HG03066 (cell line): ENCODE data around the gene LCAT.

Source experiments
- ATAC-seq: cut with Tn5 transposase; IDR thresholded peaks from one replicate; pipeline ENCODE4 v1.9.1; 2021; ENCODE audit warnings: low read depth; ENCODE audit not compliant: unreplicated experiment

The LCAT gene

DNA sequence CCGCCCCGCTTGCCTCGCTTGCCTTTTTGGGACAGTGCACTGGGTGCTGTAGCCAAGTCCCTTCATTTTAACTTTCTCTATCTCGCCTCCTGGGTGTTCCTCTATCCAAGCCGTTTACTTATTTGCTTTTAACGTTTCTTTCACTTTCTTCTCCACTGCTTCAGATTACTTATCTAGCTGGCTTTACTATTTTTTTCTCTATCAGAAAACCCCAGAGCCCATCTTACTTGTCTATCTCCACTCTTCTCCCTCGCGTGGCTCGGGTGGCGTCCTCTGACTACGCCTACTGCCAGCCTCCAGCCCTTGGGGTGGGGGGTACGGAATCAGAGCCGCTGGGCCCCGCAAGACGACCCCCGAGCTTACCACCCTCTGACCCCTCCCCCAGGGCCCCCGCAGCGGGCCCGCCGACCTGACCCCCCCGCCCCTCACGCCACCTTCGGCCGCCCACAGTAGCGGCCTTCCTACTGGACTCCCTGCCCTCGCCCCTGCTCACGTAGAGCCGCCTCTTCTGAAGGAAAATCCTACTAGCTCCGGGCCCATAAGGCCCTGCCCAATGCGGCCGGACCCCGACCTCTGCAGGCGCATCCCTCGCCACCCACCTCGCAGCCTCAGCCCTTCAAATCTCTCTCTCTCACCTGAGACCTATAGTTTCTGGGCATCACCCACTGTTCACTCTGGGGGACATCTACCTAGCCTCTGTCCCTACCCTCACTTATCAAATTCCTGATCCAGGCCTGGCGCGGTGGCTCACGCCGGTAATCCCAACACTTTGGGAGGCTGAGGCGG, 25.5 kb upstream of the LCAT start:
- ATAC-seq, result no peak

DNA sequence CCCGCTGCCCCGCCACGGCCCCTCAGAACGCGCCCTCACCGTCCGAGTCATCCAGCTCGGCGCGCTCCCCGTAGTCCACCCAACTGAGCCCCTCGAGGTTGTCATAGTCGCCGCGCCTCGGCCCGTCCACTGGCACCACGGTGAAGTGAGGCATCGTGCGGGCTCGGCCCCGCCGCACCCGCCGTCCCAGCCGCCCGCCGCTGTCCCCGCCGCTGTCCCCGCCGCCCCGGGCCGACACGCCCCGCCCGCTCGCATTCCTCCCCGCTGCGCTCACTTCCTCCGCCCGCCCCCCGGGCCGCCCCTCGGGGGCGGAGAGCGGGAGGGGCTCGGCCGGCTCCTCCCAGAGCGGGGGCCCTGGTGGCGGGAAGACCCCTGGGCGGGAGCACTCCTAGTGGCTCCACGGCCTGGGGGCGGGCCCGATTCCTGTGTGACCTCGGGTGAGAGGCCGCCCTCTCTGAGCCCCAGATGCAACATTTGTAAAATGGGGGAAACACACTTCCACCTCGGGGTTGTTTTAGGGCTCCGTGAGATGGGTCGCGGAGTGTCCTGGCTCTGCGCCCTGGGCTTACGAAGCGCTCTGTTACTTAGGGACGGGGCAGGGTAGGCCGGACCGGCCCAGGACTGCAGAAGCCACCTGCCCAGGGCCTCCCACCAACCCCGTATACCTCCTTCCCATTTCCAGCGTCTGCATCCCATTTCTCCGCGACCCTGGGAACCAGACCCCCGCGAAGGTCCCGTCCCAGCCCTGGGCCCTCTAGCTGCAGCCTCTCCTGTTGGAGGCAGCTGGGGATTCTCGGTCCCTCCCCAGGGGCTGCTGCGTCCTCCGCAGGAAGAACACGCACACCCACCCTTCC, 24.7 kb upstream of the LCAT start, which contains the start of gene SLC12A4:
Gene SLC12A4 (minus strand): TSS at position 238 of the 854 bp plus-strand sequence. CDS start 84 bp downstream, at position 154.
- ATAC-seq, result peak; percentile 71

DNA sequence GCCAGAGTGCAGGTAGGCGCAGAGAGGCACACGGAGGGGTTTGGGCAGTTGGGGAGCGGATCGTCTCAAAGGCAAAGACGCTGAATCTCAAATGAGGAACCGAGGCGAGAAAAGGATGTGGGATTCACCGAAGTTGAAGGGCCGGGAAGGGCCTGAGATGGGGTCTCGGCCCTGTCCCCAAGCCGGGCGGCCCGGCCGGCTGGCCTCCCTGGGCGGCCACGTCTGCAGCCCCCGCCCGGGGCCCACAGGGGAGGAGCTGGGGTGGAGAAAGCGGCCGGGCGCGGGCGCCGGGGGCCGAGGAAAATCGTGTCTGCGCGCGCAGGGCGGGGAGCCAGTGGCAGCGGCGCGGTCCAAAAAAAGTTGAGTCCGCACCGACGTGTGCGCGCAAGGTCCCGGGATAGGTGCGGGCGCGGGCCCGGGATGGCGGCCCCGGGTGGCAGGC, 24.1 kb upstream of the LCAT start:
- peak; percentile 28 for ATAC-seq

DNA sequence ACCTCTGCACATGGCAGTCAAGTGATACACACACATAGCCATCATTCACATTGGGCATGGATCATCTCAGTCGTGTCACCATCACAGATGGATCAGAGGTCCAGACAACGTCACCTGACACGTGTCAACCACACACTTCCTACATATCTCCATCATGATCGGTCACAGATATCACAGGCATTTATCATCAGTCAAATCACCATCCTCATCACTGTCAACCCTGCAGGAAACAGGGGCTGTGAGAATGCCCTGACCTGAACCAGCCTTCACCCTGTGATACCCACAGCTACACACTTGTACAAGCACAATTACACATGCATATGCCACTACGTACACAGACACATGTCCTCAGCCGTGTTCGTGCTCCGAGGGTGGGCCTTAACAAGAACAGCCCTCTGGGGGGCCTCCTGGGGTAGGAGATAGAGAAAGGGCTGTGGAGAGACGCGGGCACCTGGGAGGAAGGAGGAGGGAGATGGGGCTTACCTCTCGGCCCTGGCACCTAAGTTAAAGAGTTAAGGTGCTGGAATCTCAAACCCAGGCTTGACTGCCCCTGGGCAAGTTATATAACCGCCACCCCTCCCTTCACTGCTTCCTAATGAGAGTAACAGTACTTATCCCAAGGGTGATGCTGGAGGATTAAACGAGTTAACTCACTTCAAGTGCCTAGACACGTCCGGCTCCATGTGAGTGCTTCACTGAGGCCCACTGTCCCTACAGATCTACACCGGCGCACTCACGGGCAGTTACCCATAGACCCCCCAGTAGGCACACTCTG, 23.4 kb upstream of the LCAT start:
- ATAC-seq, result no peak

DNA sequence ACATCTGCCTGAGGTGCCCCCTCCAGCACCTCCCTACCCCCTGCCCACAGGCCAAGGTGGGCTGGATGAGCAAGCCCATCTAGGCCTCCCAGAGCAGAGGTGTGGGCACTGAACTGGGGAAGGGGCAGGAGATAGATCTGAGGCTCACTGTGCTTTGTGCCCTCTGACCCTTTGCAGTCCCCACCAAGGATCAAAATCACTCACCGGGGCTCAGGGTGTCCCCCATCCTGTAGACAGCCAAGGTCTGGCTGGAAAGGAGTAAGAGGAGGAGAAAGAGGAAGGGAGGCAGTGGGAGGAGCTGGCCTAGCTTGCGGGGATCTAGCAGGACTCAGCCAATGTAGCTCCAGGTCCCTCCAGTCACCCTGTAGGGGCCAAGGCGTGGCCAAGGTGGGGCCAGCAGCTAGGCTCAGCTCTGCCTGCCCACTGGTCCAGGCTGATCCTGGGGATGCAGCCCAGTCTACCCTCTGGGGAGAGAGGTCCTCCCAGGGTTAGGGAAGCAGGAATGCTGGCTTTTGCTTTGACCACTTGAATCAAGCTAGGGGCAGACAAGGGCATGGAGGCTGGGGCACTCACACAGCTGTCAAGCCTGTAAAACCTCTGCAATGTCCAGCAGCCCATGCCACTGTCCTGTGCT, 22.7 kb upstream of the LCAT start:
- no peak for ATAC-seq

DNA sequence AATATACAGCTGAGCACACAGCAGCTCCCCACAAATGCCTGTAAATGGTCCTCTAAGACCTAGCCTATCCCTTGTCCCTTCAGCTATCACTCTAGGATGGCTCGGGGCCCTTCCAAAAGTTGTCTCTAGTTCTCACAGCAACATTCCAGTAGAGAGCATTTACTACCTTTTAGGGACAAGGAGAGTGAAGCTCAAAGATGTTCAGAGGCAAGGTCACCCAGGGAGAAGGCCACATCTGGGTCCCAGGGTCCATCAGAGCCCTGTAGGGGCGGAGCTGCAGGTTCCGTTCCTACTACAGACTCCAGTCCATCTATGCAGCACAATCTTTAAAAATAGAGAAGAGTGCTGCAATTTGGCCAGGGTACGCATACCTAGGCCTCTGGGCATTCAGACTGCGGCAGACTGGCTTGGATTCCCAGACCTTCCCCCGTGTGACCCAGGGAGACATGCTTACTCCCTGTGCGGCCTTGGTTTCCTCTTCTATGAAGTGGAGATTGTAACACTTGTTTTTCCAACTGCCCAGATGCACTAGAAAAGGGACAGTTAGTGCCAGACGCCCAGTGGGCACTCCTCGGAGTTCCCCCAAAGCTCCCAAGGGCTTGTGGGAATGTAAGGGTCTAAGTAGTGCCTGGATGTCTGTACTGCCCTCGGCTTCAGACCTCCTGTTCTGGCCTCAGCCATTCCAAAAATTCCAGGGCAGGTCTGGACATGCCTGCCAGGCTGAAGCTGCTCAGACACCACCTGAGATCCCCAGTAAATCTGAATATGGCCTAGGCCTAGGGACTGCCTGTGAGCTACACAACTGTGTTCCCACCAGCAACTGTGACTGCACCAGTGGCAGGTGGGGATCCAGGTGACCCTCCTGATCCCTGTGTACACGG, 22.0 kb upstream of the LCAT start:
- no peak for ATAC-seq

DNA sequence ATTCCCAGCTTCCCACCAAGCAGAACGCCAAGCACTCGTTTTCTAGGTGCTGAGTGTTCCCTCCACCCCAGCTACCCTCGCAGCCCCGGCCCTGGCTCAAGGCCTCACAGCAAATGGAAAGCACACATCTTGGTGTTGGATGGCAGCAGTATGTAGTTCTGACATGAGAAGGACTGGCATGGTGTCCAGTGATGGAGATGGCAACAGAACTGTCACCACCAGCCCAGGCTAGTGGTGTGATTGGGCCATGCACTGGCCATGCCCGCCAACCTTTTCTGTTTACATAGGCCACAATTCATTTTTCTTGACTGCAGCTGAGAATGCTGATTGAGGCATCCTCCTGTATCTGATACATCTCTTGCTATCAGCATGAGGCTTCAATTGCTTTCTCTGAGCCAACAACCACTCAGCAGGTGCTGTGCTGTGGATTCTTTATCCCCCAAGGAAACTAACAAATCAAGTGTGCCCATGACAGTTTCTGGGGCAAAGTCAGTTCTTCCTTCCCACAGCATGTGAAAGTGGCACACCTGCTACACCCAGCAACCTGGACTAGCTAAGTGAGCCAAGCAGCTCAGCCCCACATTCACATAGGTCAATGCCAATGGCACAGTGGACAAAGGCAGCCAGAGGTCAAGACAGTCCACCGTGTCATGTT, 20.7 kb upstream of the LCAT start:
- no peak for ATAC-seq

DNA sequence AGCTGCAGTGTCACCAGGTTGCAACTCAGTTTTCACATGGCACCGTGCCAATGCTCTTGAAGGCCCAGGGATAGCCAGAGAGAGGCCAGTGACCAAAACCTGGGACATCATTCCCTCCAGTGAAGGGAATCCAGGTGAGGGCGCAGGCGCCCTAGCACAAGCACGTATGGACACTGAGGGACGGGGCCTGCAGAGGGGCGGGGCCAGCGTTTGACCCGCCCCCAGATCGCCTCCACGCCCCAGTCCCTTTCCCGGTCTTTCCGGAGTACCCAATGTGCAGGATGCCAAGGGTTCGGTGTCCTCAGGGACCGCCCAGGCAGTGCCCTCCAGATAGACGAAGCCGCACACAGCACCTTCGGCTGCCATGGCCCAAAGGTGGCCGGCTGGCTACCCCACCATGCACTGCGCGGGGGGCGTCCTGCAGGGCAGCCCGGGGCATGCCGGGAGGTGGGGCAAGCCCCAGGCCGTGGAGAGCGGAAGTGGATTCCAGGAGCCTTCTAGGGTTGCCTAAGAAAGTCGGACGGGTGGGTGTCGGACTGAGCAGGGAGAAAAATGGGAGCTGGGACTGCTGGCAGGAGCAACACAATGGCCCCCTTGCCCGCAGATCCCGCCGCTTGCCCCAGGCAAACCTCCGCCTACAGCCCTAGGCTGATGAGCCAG, 19.9 kb upstream of the LCAT start:
- ATAC-seq, result no peak

DNA sequence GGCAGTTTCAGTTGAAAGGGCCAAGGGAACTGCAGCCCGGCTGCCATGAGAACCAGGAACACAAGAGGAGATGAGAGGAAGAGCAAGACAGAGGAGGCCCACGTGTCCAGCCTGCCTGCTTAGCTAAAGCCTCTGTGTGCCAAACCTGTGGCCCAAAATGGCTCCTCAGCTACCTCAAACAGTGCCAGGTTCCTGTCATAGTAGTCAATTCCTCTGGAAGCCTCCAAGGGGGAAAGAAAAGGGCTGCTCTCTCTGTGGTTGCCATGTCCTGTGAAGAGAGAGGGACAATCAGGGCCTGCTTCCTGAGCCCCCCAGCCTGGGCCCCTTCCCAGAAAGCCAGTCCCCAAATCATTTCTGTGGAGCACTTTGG, 19.4 kb upstream of the LCAT start:
- no peak for ATAC-seq

DNA sequence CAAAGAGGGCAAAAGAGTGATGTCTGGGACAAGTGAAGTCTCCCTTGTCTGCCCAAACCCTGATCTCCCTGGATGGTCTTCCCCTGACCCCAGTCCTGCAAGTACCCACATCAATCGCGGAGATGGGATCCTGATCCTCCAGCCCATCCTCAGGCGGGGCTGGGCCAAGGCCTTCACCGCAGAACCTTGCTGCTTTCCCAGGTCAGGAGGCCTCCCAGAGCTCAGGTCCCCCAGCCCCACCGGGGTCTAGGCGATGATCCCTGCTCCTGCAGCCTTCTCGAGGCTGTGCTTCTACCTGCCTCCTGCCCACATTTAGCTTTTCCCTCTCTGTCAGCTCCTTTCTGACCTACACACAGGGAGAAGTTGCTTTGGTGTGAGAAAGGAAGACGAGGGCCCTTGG, 18.2 kb upstream of the LCAT start:
- ATAC-seq, result no peak

DNA sequence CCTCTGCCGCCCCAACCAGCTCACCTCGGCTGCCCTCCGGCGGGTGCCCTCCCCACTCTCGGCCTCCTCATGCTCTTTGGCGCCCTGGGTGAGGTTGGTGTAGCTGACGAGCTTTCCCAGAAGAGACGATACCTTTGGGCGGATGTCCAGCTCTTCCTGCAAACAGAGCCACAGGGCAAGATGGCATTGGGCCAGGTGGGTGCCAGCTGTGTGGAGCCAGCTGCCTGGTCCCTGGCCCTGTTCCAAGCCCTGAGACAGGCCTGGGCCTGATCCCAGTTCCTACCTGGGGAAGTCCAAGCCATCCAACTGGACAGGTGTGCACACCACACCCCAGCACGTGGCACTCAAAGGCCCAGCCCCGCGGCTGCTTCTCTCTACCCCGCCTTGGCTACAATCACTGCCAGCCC, 17.6 kb upstream of the LCAT start:
- ATAC-seq, result no peak

DNA sequence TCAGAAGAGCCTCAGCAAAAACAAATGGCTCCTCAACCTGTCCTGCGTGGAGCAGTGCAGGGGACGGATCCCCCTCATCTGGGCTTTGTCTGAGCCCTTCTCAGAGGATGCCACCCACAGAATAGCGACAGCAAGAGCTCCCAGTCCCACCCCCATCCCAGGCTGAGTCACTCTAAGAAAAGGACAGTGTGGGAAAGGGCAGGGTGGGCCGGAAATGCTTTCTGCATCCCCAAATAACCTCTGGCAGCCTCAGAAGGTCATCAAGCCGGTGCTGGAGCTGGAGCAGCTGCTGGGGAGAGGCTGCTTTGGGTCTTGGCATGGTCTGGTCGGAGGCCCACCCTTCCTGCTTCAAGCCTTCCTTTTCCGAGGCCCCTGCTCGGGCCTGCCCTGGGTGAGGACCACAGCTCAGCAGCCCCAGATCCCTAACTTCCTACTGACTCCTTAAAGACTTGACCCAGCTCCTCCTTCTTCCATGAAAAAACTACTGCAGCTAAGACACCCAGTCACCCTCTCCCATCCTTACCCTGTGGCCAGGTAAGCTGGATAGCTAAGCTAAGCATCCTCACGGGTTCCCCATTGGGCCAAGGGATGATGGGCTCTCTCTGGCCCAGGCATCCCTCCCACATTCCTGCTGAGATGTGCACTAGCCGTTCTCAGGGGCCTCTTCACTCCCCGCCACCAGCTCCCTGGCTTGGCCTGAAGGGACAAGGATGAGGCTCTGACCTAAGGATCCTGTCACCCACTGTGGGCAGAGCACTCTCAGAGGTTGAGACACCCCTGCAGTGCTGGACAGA, 15.8 kb upstream of the LCAT start:
- no peak for ATAC-seq

DNA sequence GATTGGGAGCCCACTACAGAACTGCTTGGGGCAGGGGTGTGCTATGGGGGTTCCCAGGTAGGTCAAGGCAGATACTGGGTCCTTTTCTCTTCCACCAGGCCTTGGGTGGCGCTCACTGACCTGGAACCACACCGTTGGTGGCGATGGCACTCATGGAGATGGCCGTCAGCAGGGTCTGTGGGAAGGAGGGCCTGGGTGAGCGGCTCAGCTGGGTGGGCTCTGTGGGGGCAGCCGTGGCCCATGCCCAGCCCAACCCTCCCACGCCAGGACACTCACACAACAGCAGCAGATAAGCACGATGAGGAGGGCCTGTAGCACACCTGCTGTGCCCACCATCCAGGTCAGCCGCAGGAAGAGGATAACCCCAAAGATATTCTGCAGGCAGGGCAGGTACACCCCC, 13.7 kb upstream of the LCAT start:
- ATAC-seq, result no peak

DNA sequence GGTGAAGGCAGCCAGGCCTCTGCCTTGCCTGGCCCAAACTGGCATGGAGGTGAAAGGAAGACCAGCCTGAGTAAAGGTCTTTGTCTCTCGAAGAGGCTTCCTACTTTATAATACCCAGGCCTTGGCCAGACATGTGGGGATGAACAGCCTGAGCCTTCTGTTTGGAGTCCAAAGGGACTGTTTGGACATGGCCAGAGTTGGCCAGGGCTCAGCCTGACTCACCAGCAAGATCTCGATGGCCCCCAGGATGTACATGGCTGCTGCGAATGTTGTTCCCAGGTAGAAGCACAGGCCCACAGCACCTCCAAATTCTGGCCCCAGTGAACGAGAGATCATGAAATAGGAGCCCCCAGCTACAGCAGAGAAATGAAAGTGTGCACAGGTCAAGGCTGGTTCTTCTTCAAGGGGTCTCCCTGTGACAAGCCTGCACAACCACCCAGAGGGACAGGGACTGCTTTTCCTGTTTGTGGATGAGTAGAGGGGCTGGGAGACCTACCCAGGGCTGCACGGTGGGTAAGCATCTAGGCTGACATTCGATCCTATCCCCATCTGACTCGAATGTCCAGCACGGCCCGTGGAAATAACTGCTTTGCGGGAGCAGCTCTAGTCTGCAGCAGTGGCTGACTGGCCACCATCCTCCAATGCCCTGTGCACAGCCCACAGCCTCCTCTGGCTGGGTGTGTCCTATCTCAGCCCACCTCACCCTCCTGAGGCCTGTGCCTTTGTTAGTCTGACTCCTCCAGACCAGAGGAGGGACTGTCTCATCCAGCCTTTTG, 10.7 kb upstream of the LCAT start:
- no peak for ATAC-seq

DNA sequence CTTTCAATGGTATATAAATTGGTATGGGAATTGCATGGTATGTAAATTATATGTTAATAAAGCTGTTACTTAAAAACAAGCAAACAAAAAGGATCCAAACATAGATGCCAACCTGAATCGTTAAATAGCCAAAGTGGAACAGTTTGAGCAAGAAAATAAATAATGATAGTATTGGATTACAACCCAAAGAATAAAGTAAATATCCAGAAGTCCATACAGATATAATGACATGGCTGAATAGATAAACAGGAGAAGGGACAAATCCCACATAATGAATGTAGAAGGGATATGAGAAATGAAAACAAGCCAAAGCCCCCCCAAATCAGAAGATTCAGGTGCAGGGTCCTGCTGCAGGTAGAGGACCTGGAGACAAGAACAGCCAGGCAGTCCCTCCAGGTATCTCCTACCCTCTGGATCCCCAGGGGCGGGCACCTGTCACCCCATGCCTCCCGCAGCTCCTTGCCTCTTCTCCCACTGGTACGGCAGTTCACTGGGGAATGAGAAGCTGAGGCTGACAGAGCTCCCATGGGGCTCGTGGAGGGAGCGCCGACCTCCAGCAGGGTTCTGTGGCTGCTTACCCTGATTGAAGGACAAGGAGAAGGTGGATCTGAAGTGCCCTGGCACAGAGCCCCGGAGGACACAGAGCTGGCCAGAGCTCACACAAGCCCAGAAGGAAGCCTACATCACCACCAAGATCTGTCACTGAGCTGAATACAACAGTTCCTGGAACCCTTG, 9.9 kb upstream of the LCAT start:
- no peak for ATAC-seq

DNA sequence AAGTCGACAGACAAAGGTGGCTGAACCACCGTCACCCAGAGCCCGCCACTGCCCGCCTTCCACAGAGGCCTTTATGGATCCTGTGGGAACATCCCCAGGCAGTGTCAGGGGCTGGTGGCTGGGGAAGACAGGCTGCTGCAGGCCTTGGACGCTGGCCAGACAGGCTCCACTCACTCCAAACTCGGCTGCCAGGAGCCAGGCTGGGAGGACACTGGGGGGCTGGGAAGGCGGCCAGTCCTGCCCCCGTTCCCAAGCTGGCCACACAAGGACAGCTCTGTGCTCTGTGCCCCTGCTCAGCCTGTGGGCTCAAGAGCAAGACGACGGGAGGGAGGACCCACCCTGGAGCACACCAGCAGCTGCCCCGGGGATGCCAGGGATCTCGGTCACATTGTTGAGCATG, 7.6 kb upstream of the LCAT start:
- no peak for ATAC-seq
